Activated T-helper 9 cell treated with anti-CD3 and anti-CD28 coated beads, Interleukin-2, amount 50 U/mL, for 16 hours (primary cell): ENCODE measurements around the gene BLCAP.

Source experiments
- DNase-seq: peaks from one replicate; pipeline ENCODE4 v3.0.0-alpha.2; 2020; ENCODE audit warnings: low read depth

Gene BLCAP

DNA sequence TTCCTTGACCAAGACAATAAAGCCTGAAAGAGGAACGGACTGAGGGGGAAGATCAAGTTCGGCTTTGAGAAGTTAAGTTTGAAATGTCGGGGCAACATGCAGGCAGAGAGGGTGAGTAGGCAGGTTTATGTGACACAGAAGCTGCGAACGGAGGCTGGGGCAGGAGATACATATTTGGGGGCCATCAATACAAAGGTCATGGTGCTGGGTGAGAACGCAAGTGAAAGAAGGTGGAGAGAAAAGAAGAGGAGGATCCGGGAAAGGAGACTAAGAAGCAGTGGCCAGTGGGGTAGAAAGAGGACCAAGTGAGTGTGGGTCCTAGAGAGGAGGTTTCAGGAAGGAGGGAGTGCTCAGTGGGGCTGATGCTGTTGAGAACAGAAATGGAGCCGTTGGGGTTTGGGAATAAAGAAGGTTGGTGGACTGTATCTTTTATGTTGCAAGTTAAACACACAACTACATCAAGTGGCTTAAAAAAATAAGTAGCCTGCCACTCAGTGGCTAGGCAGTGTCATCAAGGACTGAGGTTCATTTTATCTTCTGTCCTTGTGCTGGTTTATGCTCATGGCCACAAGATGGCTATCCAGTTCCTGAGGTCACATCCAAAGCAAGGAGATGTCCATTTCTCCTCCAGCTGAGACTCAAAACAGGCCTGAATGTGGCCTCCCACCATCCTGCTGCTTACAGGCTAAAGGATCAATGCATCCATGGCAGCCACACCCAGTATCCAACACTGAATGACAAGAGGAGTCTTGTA is 1.7 kb upstream of the BLCAP start:
- no peak for DNase-seq

DNA sequence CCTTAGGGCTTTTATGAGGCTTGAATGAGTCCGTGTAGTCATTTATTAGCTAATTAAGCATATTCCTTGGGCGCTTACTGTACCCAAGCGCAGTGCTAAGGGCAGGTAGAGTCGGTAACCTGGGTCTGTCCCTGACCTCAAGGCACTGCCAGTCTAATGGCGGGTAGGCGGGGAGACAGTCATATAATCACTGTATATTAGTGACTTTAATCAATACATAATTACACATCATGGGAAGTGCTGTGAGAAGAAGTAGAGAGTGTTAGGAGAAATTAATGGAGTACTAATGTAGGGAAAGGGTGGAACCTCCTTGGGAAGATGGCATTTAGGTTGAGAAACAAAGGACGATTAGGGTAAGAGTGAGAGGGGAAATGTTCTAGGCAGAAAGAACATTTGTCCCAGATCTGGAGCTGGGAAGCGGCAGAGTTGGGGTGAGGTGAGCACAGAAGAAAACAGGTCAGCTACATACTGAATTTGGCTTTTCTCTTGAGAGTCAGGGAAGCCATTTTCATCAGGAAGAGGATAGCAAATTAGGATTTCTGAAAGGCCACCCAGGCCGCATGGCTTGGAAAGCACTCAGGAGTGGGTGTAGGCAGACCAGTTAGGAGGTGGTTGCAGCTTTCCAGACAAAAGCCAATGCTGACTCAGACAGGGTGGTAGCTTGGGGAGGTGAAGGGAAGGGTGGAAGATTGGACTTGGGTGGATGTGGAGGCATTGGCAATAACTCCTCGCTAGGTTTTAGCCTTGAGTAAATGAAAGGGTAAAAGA is 954 bp upstream of the BLCAP start:
- DNase-seq, result no peak

DNA sequence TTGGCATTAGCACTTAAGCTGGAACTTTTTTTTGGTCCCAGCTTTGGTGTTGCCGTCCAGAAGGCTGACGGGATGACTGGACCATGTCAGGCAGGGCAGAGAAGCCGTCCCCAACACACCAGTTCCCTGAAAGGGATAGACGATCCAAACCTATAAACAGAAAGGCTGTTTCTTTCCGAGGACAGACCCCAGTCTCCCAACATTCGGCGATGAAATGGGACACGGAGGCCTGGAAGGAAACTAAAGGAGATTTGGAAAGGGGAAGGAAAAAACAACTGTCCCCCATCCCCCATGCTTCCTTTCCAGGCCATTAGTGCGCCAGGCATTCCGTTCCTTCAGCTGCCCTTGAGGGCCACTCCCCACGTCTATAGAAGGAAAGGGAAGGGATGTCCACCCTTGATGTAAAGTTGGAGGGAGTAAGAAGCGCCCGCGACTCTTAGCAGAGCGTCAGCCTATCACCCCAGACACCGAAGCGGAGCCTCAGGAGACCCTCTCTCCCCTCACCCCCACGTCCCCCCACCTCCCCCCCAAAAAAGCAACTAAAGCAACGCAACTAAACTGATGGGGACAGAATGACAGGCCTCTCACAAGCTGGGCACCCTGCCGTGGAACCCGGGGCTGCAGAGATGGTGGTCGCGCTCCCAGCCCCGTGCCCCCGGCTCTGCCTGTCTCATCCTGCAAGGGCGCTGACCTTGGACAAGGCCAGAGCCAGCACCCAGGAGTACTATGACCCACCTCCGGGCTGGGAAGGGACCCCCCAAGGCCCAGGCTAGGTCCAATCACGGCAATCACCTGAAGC is 638 bp downstream of the BLCAP start:
- no peak for DNase-seq

DNA sequence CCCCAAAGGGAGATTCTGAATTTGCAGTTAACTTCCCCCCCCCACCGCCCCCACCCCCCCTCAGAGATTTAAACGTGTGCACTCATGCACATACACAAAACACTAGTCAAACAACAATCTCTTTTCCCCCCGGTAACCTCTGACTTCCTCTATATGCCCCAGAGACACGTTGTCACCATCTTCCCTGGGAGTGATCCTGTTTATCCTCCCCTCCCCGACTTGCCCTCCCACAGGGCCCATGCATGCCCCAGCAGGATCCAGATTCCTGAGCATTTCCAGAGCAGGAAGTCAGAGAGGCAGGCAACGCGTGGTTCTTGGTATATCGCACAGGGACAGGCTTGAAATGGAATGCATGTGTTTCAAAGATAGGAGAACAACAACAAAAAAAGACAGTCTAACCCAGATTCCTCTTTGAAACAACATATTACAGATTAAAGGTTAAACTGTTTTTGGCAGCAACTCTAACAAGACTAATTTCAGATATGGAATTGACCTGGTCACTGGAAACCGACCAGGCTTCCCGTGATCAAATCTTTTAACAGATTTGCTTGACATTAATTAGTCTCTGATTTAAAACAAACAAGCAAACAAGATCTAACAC is 1.3 kb downstream of the BLCAP start:
- DNase-seq, result no peak

DNA sequence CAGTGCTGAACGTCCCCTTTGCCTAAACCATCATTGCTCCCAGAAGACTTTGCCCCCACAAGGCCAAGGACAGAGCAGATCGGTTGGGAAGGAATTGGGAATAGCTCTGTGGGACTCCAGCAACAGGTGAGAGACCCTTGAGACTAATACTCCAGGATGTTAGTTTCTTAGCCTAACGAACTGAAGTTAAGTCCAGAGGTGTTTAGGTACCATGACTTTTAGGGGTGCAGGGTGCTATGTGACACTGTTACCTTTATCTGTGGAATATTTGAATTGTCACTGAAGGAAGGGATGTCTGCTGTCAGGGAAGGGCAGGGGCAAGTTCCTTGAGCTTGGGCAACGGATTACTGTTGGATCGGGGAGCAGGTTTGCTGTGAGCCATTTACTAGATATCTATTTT is 1.9 kb downstream of the BLCAP start:
- DNase-seq, result no peak

DNA sequence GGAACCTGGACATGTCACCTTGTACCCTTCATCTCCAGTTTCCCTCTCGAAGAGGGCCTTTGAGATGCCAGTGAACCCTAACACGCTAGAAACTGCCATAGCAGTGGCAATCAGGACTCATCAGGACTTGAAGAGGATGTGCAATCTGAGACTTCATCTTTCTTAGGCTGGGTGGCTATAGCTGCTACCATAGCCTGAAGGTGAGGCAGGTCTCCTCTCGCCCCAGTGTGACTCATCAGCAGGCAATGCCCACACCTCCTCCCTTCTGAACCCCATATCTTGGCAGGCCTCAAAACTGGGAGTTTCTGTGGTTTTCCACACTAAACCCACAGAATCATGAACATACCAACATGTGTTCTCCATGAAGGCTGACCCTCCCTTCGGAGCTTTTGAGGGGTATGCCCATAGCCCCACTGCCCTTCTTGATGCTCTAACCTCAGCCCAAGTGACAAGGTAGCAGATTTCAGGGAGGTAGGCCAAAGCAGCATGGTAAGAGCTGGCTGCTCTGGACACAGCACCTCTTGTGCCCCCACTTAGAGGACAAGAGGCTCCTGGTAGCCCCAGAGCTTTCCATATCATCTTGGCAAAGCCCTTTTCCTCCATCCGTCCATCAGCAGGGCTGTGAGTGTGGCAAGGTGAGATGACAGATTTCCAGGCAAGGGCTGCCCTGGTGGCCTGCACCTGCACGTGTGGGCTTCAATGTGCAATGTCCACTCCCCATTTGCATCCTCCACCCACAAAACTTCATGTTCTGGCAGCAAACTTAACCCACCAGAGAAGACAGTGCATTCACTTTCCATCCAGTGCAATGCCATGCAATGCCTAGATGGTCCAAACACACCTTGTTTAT is 2.6 kb downstream of the BLCAP start:
- DNase-seq, result no peak

DNA sequence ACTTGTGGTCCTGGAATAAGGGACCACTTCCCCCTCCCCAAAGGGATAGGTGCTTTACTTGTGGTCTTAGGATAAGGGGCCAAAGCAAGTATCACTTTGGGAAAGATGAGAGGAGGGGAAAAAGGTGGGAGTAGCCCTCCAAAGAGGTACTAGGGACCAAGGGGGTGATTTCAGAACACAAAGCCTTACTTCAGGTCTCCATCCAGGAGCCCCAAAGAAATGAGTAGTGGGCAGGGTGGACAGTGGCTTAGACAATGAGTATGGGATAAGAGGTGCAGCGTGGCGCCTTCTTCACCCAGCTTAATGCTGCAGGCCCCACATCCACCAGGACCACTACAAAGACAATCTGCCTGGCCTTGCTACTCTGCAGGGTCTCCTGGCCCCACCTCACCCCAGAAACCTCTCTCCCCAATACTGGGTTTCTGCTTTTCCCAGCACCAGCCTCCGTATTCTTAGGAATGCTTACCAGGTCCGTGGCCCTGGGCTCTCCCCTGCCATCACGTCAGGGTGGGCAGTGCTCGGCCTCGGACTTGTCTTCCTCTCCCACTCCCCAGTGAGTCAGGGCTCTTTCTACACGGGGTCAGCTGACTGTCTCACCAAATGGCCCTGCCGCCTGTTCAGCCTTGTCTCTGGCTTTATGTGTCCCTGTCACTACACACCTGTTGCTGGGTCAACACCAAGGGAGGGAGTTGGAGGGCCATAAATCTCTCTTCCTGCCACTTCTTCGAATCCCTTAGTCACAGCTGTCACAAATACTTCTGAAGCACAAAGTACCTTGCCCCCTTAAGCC is 3.6 kb downstream of the BLCAP start:
- no peak for DNase-seq

DNA sequence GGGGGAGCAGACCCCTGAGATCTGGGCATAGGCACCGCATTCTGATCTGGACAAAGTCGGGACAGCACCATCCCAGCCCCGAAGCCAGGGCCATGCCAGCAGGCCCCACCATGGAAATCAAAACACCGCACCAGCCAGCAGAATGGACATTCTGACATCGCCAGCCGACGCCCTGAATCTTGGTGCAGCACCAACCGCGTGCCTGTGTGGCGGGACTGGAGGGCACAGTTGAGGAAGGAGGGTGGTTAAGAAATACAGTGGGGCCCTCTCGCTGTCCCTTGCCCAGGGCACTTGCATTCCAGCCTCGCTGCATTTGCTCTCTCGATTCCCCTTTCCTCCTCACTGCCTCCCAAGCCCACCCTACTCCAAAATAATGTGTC is 4.7 kb downstream of the BLCAP start:
- no peak for DNase-seq

DNA sequence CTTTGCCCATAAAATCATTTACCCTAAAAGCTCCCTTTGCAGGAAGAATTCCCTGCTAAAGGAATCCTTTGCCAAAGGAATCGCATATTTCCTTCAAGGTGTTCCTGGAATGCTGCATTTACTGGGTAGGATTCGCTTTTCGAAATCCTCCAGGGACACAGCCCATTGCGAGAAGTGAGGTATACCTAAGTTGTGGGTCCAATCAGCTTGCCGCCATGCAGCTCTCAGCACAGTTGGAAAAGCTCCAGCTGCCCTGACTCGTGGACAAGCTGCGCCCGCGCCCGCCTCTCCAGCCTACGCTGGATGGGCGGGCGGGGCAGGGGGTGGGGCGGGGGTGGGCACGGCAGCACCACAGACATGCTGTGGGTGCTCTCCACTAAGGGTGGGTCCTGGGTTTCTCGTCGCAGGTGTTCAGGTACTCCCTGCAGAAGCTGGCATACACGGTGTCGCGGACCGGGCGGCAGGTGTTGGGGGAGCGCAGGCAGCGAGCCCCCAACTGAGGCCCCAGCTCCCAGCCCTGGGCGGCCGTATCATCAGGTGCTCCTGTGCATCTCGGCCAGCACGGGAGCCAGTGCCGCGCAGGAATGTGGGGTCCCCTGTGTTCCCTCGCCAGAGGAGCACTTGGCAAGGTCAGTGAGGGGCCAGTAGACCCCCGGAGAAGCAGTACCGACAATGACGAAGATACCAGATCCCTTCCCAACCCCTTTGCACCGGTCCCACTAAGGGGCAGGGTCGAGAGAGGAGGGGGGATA is 5.2 kb downstream of the BLCAP start:
- no peak for DNase-seq

DNA sequence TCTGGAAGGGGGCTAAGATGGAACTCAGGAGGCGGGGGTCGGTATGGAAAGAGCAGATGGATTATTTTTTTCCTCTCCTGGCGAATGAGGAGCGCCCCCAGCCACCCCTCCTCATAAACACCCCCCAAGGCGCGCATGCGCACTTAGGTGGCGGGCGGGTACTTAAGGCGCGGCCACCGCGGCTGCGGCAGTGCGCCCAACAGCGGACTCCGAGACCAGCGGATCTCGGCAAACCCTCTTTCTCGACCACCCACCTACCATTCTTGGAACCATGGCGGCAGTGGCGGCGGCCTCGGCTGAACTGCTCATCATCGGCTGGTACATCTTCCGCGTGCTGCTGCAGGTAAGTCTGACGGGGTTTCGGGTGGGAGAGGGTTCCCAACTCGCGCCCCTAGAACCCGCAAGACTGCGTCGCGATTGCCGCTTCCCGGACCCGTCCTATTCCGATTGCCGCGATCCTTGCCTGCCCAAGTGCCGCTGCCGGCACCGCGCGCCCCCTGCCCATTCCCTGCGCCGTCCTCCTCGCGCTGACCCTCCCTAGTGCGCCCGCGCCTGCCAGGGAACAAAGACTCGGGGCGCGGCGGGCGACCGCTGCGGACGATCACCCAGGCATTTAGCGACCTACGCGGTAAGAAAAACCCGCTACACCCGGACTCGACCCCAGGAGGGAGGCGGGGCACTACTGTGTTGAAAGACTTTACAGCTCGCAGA is 6.5 kb downstream of the BLCAP start, which contains the start of gene NNAT:
Gene NNAT, plus strand, starts transcription at position 190 of the 711 bp plus-strand sequence. Its CDS starts 82 bp downstream, at position 272.
- no peak for DNase-seq

DNA sequence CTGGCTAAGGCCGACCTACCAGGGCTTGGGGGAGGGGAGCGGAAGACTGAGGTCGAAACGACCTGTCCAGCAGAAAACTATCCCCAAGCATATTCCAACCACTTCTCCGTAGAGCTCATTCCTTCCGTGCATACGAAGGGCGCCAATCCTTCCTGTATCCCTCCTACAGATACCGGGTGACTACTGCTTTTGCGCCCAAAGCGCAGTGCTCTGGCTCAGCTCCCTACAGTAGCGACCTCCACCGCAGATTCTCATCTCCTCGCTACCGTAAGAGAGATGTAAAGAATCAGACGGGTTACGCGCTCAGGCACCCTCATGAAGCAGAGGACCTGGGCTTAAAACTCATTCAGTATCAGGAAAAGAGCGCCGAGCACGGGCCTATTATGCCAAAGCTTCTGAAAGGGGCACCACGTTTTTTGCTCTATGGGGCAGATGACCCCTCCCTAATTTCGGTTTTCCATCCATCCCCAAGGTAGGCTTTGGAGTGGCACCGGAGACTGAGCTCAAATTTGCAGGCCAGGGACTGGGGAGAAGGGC is 7.2 kb downstream of the BLCAP start:
- no peak for DNase-seq

DNA sequence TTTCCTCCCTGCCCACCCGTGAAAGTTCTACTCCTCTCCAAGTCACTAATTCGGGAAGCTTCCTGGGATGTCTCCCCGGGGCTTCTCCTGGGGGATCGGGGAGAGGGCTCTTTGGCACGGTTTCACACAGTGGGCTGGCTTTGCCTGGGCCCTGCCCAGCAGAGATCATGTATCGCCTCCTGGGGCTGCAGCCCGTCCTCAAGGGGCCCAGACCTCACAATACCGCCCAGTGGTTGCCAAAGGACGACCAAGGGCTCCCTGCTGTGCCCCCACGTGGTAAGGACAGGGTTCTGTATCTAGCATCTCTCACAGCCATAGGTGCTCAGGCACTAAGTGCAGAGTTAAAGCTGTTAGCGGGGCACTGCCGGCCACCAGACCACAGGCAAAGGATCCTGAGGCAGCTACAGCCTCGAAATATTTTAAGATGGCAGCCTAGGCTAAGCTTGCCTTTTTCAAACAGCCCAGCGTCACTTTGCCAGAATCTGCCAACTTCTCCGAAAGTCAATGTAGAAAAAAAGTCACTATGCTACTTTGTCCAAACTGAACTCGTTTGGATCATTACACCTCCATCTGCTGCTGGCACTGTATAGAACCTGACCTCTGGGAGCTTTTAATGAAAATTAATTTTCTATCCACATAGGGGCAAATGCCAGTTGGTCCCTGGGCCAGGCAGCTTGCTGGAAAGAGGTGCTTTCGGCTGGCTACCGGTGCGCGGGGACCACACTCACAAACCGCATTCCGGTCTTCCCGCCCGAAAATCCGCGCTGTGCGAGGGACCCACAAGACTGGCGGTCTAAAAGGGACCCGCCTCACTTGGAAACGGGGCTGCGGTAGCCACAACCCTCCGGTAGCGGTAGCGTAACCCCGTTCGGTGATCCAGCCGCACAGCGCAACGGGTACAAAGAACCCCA is 7.9 kb downstream of the BLCAP start:
- DNase-seq, result no peak

DNA sequence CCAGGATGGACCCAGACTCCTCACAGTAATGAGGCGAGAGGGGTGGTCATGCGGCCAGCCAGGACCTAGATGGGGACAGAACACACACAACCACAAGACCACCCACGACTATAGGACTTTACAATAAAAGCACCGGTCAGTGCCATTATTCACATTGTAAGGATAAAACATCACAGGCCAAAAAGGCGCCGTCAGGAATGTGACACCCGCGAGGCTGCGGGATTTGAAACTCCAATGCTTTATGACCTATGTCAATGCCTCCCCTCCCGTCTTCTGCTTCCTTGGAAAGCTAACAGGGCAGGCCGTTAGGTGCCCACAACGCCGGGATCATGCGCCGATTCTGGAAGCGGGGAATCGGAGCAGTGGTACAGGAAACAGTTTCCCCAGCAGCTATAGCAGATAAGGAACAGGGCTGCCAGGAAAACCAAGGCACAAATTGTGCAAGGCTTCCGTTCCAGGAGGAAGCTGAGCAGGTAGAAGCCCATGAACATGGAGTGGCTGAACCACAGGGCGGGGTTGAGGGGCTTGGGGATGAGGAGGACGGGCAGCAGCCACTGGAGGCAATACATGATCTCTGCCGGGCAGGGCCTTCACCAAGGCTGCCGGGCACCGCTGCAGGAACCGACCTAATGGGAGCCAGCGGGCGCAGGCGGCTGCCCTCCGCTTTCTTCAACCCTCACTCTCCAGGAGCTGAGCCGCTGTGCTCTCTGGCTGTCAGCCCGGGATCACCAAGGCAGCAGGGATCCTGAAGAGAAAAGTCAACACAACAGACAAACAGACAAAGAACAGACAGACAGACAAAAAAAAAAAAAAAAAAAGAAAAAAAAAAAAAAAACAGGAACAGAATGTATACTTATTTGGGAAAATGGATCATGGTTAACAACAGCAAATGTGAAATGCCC is 8.8 kb downstream of the BLCAP start:
- no peak for DNase-seq

DNA sequence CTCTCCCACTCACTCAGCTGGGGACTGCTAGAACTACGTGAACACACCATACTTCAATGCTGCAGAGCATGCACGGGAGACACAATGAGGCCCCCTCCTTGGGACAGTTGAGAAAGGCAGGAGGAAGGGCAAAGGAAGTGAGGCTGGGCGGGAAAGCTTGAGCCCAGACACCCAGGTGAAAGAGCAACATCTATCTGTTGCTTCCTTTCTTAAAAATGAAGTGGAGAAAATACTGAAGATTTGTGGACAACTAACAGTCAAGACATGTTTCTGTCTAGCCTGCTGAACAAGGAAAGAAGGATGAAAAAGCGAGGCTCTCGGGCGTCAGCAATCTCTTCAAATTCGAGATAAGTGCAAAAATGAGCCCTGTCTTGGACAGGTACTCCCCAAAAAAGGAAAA is 9.6 kb downstream of the BLCAP start:
- no peak for DNase-seq

DNA sequence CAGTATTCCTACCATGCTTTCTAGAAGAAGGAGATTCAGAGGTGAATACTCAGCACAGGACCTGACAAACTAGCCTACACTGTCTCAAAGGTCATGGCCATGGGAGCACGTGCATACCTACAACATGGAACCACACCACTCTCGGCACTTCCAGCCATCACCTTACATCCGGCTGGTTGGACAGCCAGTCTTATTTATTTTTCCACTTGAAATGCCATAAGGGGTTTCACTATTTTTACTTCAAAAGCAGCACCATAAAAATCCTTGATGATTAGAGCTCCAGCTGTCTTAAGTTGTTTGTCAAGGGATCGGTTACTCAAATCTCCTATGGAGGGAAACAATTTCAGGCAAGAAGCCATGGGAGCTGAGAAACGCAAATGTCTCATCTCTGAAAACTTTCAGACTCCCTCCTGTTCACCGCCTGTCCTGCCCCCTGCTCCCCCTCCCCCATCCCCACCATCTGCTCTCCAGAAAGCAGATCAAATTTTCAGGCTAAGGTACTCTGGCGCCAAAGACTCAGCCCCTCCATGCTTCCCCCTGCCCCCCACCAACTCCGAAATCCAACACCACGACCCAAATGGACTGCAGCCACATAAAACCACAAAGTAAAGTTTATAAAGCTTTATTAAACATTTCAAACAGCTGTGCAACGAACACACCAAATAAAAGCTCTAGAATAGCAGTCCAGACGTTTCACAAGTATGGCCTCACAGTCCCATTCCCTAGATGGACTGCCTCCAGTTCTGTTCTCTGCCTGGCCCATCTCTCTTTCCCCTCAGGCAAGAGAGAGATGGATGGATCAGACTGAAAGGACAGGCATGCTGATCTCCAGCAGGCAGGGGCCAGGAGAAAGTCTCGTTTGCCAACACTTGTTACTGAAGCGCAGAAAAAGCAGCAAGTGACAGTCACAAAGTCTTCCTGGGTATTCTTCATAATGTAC is 10.6 kb downstream of the BLCAP start:
- DNase-seq, result no peak

DNA sequence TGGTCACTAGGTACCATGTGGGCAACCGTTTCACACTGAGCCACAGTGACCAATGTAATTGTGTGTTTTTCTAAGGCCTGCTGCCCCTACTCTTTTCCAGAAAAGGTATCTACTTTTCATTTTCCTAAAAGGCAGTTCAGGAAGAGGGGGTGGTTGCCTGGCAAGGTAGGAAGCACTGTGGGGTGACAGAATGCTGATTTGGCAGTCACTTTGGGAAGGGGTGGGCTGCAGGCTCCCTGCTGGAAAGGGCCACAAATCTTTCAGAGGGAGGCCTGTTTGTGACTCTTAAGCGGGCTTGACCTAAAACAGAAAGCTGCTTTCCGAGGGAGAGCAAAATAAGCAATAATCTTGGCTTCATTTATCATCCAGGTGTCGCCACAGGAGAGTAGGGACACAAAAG is 11.8 kb downstream of the BLCAP start:
- no peak for DNase-seq
